Chondrocyte (in vitro differentiated cells): ENCODE data around the gene TRAPPC4. TPM values are rescaled to one million over a fixed set of nuclear protein-coding genes. Genes with fewer than 3 reads are reported as not detected.
A peak's percentile ranks its signal among the peaks of the same experiment; 100 is the strongest.

ENCODE experiments used
- DNase-seq: peaks from one replicate; pipeline ENCODE4 v3.0.0; 2021; ENCODE audit warnings: mixed read lengths, low spot score
- H3K27ac Mint-ChIP-seq: one replicate; pipeline ENCODE4 v1.8.0; 2021; ENCODE audit warnings: mild to moderate bottlenecking, moderate library complexity, mixed read lengths; ENCODE audit not compliant: unreplicated experiment
- H3K27me3 Mint-ChIP-seq: 2 replicates; pipeline ENCODE4 v1.8.0; 2021; ENCODE audit warnings: low read depth, mixed read lengths
- H3K36me3 Mint-ChIP-seq: 2 replicates; pipeline ENCODE4 v1.8.0; 2021; ENCODE audit warnings: low read depth, mixed read lengths
- H3K4me1 Mint-ChIP-seq: 2 replicates; pipeline ENCODE4 v1.8.0; 2021; ENCODE audit warnings: low read depth, mild to moderate bottlenecking, mixed read lengths
- H3K4me3 Mint-ChIP-seq: one replicate; pipeline ENCODE4 v1.8.0; 2021; ENCODE audit warnings: mild to moderate bottlenecking, moderate library complexity, mixed read lengths; ENCODE audit not compliant: unreplicated experiment
- H3K9me3 Mint-ChIP-seq: 2 replicates; pipeline ENCODE4 v1.8.0; 2021; ENCODE audit warnings: low read depth, mixed read lengths
- CTCF ChIP-seq: fragments of 200-600 bp; sonication (generic); IDR thresholded peaks from 2 replicates; pipeline ENCODE4 v1.5.0; 2021; ENCODE audit warnings: antibody characterized with exemption, mild to moderate bottlenecking, moderate library complexity
- total RNA-seq: library from RNA; stranded (reverse); gene quantifications from 3 replicates; pipeline ENCODE4 v1.2.1, GENCODE V29; 2021

TRAPPC4 gene
- total RNA-seq, 1 donor from 2014 or later, result 73.0 TPM

- TF ChIP-seq CTCF, result no peak
- DNase-seq, result no peak
- H3K9me3 Mint-ChIP-seq, result no peaks in the 10 kb centered on the region
- peaks cover 52% of the 10 kb centered on the region for H3K36me3 Mint-ChIP-seq
- H3K27me3 Mint-ChIP-seq, result no peaks in the 10 kb centered on the region
- H3K27ac Mint-ChIP-seq, result no peak overlapping the region
- H3K4me1 Mint-ChIP-seq, result no peaks in the 10 kb centered on the region
- no peak overlapping the region for H3K4me3 Mint-ChIP-seq
Observed at GRCh38 chr11:119048644-119049043, 30.1 kb downstream of the TRAPPC4 start.

GRCh38 chr11:119049081-119049480, 30.5 kb downstream of the TRAPPC4 start:
- Mint-ChIP-seq H3K9me3 (no peaks in the 10 kb centered on the region), H3K27me3 (no peaks in the 10 kb centered on the region), H3K36me3 (peaks cover 56% of the 10 kb centered on the region), H3K27ac (no peak overlapping the region), H3K4me3 (no peak overlapping the region), H3K4me1 (no peaks in the 10 kb centered on the region)
- no peak for DNase-seq
- TF ChIP-seq CTCF, result no peak

- Mint-ChIP-seq H3K9me3 (no peaks in the 10 kb centered on the region), H3K36me3 (peaks cover 48% of the 10 kb centered on the region), H3K27ac (no peak overlapping the region), H3K4me3 (no peak overlapping the region), H3K4me1 (peaks cover 17% of the 10 kb centered on the region), H3K27me3 (no peaks in the 10 kb centered on the region)
- DNase-seq, result no peak
- no peak for TF ChIP-seq CTCF
Observed at GRCh38 chr11:119051440-119052162, 33.0 kb downstream of the TRAPPC4 start.

- H3K27me3 Mint-ChIP-seq, result no peaks in the 10 kb centered on the region
- H3K27ac Mint-ChIP-seq, result peak overlapping the region; percentile 29
- no peak for DNase-seq
- H3K4me3 Mint-ChIP-seq, result no peak overlapping the region
- H3K36me3 Mint-ChIP-seq, result peaks cover 43% of the 10 kb centered on the region
- H3K9me3 Mint-ChIP-seq, result no peaks in the 10 kb centered on the region
- H3K4me1 Mint-ChIP-seq, result peaks cover 17% of the 10 kb centered on the region
- TF ChIP-seq CTCF, result no peak
Observed at GRCh38 chr11:119052163-119052814, 33.7 kb downstream of the TRAPPC4 start.

- no peak for DNase-seq
- Mint-ChIP-seq H3K4me3 (peak overlapping the region; percentile 21), H3K4me1 (peaks cover 31% of the 10 kb centered on the region), H3K27ac (no peak overlapping the region), H3K9me3 (no peaks in the 10 kb centered on the region), H3K36me3 (peaks cover 31% of the 10 kb centered on the region), H3K27me3 (no peaks in the 10 kb centered on the region)
- TF ChIP-seq CTCF, result no peak
Observed at GRCh38 chr11:119054418-119054817, 35.9 kb downstream of the TRAPPC4 start.
